ENCODE measurements around the gene TIMM9.

GRCh38 chr14:58463147-58463546, 35.8 kb upstream of the TIMM9 start:
- TF ChIP-seq POLR2A (IDR thresholded peaks at IDR 0.05) (no peak), CTCF (IDR thresholded peaks at IDR 0.05) (no peak)

Data from right lobe of liver (tissue), 4 donors.